NB4 (cell line): ENCODE data around the gene SLC45A1.

Experiments
- CTCF ChIP-seq: IDR thresholded peaks from one replicate; pipeline ENCODE4 v1.5.1; 2012; ENCODE audit warnings: low read depth, low read length
- MYC ChIP-seq: IDR thresholded peaks from 2 replicates; pipeline ENCODE4 v1.6.1; 2011; ENCODE audit warnings: low read depth, low read length
- POLR2A ChIP-seq: IDR thresholded peaks from 2 replicates; pipeline ENCODE4 v1.6.1; 2011; ENCODE audit warnings: mild to moderate bottlenecking; ENCODE audit not compliant: insufficient read length; ENCODE audit errors: extremely low read depth
- TF ChIP-seq, protein P1 (sequence below): IDR thresholded peaks from 2 replicates; pipeline ENCODE4 v1.6.1; 2011; ENCODE audit warnings: low read depth, low read length

- TF ChIP-seq POLR2A: no peak
- TF ChIP-seq MYC: no peak
- TF ChIP-seq, protein P1, sequence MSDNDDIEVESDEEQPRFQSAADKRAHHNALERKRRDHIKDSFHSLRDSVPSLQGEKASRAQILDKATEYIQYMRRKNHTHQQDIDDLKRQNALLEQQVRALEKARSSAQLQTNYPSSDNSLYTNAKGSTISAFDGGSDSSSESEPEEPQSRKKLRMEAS: no peak
- TF ChIP-seq CTCF: no peak
Measured at GRCh38 chr1:8354038-8354437, 36.1 kb downstream of the SLC45A1 start.
